Stimulated activated CD4-positive, alpha-beta T cell treated with anti-CD3 and anti-CD28 coated beads, Interleukin-4, amount 100 ng/mL, for 1 hour (primary cell): ENCODE results near the gene SRPK2.
"Not testable (repeated sequence)": the region's sequence is repeated elsewhere in the genome, so short reads cannot be mapped to it uniquely, and the experiment has no call there.

Source experiments
- DNase-seq: peaks from one replicate; pipeline ENCODE4 v3.0.0-alpha.2; 2020

The SRPK2 gene

GRCh38 chr7:105369944-105370343, 18.8 kb downstream of the SRPK2 start:
- no peak for DNase-seq

- DNase-seq: no peak
These were observed 21.3 kb downstream of the SRPK2 start for GRCh38 chr7:105367458-105367857.

- DNase-seq: no peak
These were observed 22.9 kb downstream of the SRPK2 start for GRCh38 chr7:105365541-105366534.

- no peak for DNase-seq
These were observed 24.0 kb downstream of the SRPK2 start for GRCh38 chr7:105364684-105365083.

GRCh38 chr7:105363657-105364056, 25.1 kb downstream of the SRPK2 start:
- DNase-seq: not testable (repeated sequence)

GRCh38 chr7:105362685-105363084, 26.0 kb downstream of the SRPK2 start:
- not testable (repeated sequence) for DNase-seq

GRCh38 chr7:105361995-105362394, 26.7 kb downstream of the SRPK2 start:
- DNase-seq: not testable (repeated sequence)

- DNase-seq: not testable (repeated sequence)
These were observed 28.6 kb downstream of the SRPK2 start for GRCh38 chr7:105360149-105360548.

GRCh38 chr7:105355701-105356100, 33.0 kb downstream of the SRPK2 start:
- DNase-seq: no peak

- DNase-seq: no peak
These were observed 34.3 kb downstream of the SRPK2 start for GRCh38 chr7:105354383-105354782.

- DNase-seq: no peak
These were observed 34.9 kb downstream of the SRPK2 start for GRCh38 chr7:105353752-105354328.

GRCh38 chr7:105352901-105353668, 35.6 kb downstream of the SRPK2 start:
- DNase-seq: no peak

- peak; percentile 15 for DNase-seq
These were observed 36.6 kb downstream of the SRPK2 start for GRCh38 chr7:105352018-105352612.

- no peak for DNase-seq
These were observed 37.8 kb downstream of the SRPK2 start for GRCh38 chr7:105350906-105351305.

GRCh38 chr7:105348177-105348576, 40.5 kb downstream of the SRPK2 start:
- DNase-seq: not testable (repeated sequence)

- DNase-seq: no peak
These were observed 42.0 kb downstream of the SRPK2 start for GRCh38 chr7:105346593-105347322.

- no peak for DNase-seq
These were observed 42.6 kb downstream of the SRPK2 start for GRCh38 chr7:105346138-105346537.

- no peak for DNase-seq
These were observed 43.0 kb downstream of the SRPK2 start for GRCh38 chr7:105345725-105346124.

GRCh38 chr7:105345003-105345402, 43.7 kb downstream of the SRPK2 start:
- DNase-seq: no peak

- DNase-seq: no peak
These were observed 49.1 kb downstream of the SRPK2 start for GRCh38 chr7:105339404-105340323.

GRCh38 chr7:105337529-105337928, 51.2 kb downstream of the SRPK2 start:
- DNase-seq: no peak
